Stimulated activated CD4-positive, alpha-beta T cell treated with anti-CD3 and anti-CD28 coated beads, Interleukin-4, amount 100 ng/mL, for 1 hour (primary cell): ENCODE measurements around the gene TMEM11.
"Not testable (repeated sequence)": the region's sequence is repeated elsewhere in the genome, so short reads cannot be mapped to it uniquely, and the experiment has no call there.

Experiments used
- DNase-seq: peaks from one replicate; pipeline ENCODE4 v3.0.0-alpha.2; 2020

TMEM11 gene

GRCh38 chr17:21210411-21211076, 3.4 kb downstream of the TMEM11 start:
- no peak for DNase-seq

- DNase-seq, result no peak
Observed at GRCh38 chr17:21209511-21210175, 4.3 kb downstream of the TMEM11 start.

GRCh38 chr17:21208352-21208751, 5.6 kb downstream of the TMEM11 start:
- DNase-seq, result no peak

- DNase-seq, result no peak
Observed at GRCh38 chr17:21204935-21205334, 9.0 kb downstream of the TMEM11 start.

- no peak for DNase-seq
Observed at GRCh38 chr17:21202512-21202911, 11.4 kb downstream of the TMEM11 start.

- no peak for DNase-seq
Observed at GRCh38 chr17:21201874-21202273, 12.1 kb downstream of the TMEM11 start.

- DNase-seq, result no peak
Observed at GRCh38 chr17:21201298-21201595, 12.7 kb downstream of the TMEM11 start.

- no peak for DNase-seq
Observed at GRCh38 chr17:21200590-21201297, 13.2 kb downstream of the TMEM11 start.

- DNase-seq, result no peak
Observed at GRCh38 chr17:21199856-21200255, 14.1 kb downstream of the TMEM11 start.

- no peak for DNase-seq
Observed at GRCh38 chr17:21199311-21199710, 14.7 kb downstream of the TMEM11 start.

- no peak for DNase-seq
Observed at GRCh38 chr17:21198411-21198810, 15.6 kb downstream of the TMEM11 start.

- no peak for DNase-seq
Observed at GRCh38 chr17:21196126-21196525, 17.8 kb downstream of the TMEM11 start.

- no peak for DNase-seq
Observed at GRCh38 chr17:21194703-21195102, 19.3 kb downstream of the TMEM11 start.

- no peak for DNase-seq
Observed at GRCh38 chr17:21194226-21194625, 19.7 kb downstream of the TMEM11 start.

GRCh38 chr17:21193031-21193430, 20.9 kb downstream of the TMEM11 start:
- no peak for DNase-seq

- not testable (repeated sequence) for DNase-seq
Observed at GRCh38 chr17:21192414-21192813, 21.5 kb downstream of the TMEM11 start.

GRCh38 chr17:21191698-21192097, 22.3 kb downstream of the TMEM11 start:
- no peak for DNase-seq

- no peak for DNase-seq
Observed at GRCh38 chr17:21190078-21190477, 23.9 kb downstream of the TMEM11 start.

GRCh38 chr17:21189361-21189760, 24.6 kb downstream of the TMEM11 start:
- no peak for DNase-seq

- no peak for DNase-seq
Observed at GRCh38 chr17:21186399-21187187, 27.4 kb downstream of the TMEM11 start.

GRCh38 chr17:21185061-21185460, 28.9 kb downstream of the TMEM11 start:
- no peak for DNase-seq

GRCh38 chr17:21184570-21184969, 29.4 kb downstream of the TMEM11 start:
- no peak for DNase-seq

GRCh38 chr17:21183468-21183867, 30.5 kb downstream of the TMEM11 start:
- DNase-seq, result no peak
